ENCODE results near the gene IFTAP.

GRCh38 chr11:36622431-36623136 is 28.3 kb downstream of the IFTAP start:
- TF ChIP-seq CTCF (IDR thresholded peaks at IDR 0.05 in 2 of 3, conservative IDR thresholded peaks at IDR 0.05 in 1 of 3; ENCODE audit: control insufficient read depth in 2 of 3, extremely low read depth in 1 of 3, insufficient read depth in 1 of 3, low read depth in 3 of 3, low read length in 3 of 3) (peak; percentile 42 to 57 (median 48); a peak in 4 of 6 replicates), NFYB (IDR thresholded peaks at IDR 0.05; ENCODE audit: insufficient read depth, low read depth, low read length) (no peak), USF2 (IDR thresholded peaks at IDR 0.05; ENCODE audit: borderline replicate concordance, low read depth, low read length) (no peak), EZH2 (IDR thresholded peaks at IDR 0.05; ENCODE audit: borderline replicate concordance, control insufficient read depth, low read depth, low read length) (no peak), USF1 (IDR thresholded peaks at IDR 0.05; ENCODE audit: borderline replicate concordance, extremely low read length, insufficient read depth, low read depth, low read length) (no peak), POLR2A (IDR thresholded peaks at IDR 0.05; ENCODE audit: low read depth, low read length) (no peak), NFIC (IDR thresholded peaks at IDR 0.05; ENCODE audit: low read depth, low read length) (no peak), GATAD2B (conservative IDR thresholded peaks at IDR 0.05; ENCODE audit: low read depth) (no peak), EGR1 (IDR thresholded peaks at IDR 0.05; ENCODE audit: borderline replicate concordance in 1 of 2, low read depth in 2 of 2, low read length in 2 of 2) (no peak), ATF7 (IDR thresholded peaks at IDR 0.05; ENCODE audit: low read depth) (no peak), NRF1 (conservative IDR thresholded peaks at IDR 0.05; ENCODE audit: low read depth, low read length) (no peak), CREB1 (IDR thresholded peaks at IDR 0.05; ENCODE audit: low read depth) (no peak), ZBTB33 (IDR thresholded peaks at IDR 0.05) (no peak)
